GM13977 (cell line): Measurements from ENCODE around the gene CCDC177.

Experiments used
- DNase-seq: peaks from one replicate; pipeline ENCODE4 v3.0.0; 2012; ENCODE audit warnings: low spot score
- CTCF ChIP-seq: IDR thresholded peaks from 2 replicates; pipeline ENCODE4 v1.5.1; 2012; ENCODE audit warnings: mild to moderate bottlenecking, control low read depth; ENCODE audit not compliant: insufficient read depth; ENCODE audit errors: extremely low read depth, missing control alignments
- in situ Hi-C: fragments of 300-500 bp; cut with MboI; formaldehyde crosslinking; loops from one replicate; pipeline ENCODE4 v1.12.0; 2022; ENCODE audit warnings: low sequenced_read_pairs, low pct_unique_long_range_greater_than_20kb, mixed read lengths, inconsistent platforms; ENCODE audit not compliant: unreplicated experiment

CCDC177 gene

DNA sequence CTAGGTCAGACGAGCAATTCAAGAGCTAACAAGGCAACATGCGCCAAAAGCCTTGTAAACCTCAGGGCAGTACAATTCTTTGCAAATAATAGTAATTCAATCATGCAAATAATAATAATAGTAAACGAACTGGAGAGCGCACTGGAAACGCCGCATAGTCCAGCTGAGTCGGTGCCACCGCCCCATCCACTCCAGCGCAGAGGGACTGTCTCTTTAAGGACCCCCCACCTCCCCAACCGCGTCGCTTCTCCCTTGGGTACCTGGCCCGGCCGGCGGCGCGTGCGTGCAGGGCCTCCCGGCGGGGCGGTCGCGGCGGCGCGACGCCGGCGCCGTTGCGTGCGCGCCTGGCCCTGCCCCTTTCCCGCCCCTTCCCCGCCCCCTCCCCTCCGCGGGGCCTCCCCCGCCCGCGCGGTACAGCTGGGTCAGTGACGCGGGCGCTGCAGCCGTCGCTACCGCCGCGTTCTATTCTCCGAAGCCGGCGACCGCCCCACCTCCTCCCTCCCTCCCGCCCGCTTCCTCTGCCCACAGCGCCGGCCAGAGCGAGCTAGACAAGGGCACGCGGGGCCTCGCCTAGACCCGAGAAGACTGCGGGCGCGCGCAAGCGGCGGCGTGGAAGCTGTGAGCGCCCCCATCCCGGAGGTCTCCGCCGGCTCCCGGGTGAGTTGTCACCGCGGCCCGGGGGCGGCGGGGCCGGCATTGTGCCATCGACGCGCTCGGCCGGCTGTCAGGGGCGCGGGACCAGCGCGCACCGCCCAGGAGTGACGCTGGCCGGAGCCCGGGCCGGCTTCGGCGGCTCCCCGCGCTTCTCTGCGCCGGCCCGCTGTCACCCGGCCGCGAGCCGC, 36.7 kb upstream of the CCDC177 start, which contains the start of gene SUSD6:
TSS of gene SUSD6 (plus strand) at position 425 of the 842 bp plus-strand sequence. CDS start 46,997 bp downstream, outside the sequence.
- peak; percentile 95 for DNase-seq
- TF ChIP-seq CTCF = no peak
- in situ Hi-C loops = no loop called here

DNA sequence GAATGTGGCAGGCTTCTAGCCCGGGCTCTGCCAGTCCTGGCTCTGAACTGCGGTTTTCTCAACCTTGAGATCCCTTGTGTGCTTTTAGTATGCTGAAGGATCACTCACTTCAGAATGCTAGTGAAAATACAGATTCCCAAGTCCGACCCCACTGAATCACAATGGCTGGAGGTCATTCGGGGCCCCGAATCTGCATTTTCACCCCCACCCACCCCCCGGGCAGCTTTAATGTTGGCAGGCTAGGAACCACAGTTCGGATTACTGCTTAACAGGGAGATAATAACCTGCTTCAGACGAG, 36.2 kb upstream of the CCDC177 start:
- DNase-seq = no peak
- in situ Hi-C loops = no loop called here
- no peak for TF ChIP-seq CTCF

DNA sequence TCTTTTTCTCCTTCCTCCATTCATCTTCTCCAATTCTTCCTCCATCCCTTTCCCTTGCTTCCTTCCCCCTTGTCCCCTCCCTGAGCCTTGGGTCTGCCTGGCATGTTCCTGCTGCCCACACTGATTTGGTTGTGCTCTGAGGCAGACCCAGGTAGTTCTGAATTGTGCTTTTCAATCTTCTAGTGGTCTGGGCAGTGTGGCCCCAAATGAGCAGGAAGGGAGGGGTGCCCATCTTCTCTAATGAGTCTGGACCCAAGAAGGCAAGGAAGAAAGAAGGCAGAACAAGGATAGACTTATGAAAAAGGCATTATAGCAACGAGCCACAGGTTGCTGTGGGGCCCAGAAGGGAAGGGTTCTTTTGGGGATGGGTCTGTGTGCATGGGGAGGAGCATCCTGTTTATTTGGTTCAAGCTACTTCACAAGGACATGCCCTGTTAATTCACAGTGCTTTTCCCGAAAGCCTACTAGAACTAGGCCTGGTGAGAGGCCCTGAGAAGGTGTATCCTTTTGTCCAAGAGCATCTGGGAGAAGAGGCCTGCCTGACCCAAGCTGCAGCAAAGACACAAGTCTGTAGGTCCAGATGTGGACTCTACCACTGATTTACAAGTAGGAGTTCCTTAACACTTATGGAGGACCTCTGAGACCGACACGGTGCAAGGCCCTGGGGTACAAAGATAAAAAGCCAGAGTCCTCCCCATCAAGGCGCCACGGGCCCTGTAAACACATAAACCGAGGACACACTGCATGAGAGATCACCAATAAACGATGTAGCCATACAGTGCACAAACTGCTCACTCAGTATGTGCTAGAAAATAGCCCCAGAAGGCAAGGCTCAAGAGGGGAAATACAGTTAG, 35.6 kb upstream of the CCDC177 start:
- TF ChIP-seq CTCF = no peak
- in situ Hi-C loops = no loop called here
- no peak for DNase-seq

- in situ Hi-C loops = loop anchor here (5.0 kb wide), 1 partner anchor 111 kb away; no protein-coding TSS in a partner anchor
- DNase-seq = no peak
- no peak for TF ChIP-seq CTCF
Observed at GRCh38 chr14:69606258-69607184, 31.9 kb upstream of the CCDC177 start.

GRCh38 chr14:69605738-69606137, 31.1 kb upstream of the CCDC177 start:
- in situ Hi-C loops = loop anchor here (5.0 kb wide), 1 partner anchor 112 kb away; no protein-coding TSS in a partner anchor
- TF ChIP-seq CTCF = no peak
- no peak for DNase-seq
